NCI-H1694 treated with DMSO at 0.1 percent for 48 hours (cell line): ENCODE data around the gene LHFPL6.

ENCODE experiments used
- DNase-seq: peaks from one replicate; lab custom pipeline; 2025; lab: John Stamatoyannopoulos, UW

The LHFPL6 gene

DNA sequence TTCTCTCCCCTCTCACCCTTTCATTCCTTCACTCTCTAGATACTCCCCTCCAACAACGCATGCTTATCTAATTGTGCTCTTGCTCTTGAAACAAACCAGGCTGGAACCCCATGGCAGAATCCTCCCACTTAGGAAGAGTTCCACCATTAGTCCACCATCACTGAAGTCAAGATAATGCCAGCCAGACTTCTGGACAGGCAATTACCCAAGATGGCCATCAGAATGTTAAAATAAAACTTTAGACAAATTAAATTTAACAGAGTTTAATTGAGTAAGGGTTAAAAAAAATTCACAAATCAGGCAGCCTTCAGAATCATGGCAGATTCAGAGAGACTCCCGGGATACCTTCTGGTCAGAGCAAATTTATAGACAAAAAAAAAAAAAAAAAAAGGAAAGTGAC is 221.5 kb downstream of the LHFPL6 start:
- DNase-seq = no peak

DNA sequence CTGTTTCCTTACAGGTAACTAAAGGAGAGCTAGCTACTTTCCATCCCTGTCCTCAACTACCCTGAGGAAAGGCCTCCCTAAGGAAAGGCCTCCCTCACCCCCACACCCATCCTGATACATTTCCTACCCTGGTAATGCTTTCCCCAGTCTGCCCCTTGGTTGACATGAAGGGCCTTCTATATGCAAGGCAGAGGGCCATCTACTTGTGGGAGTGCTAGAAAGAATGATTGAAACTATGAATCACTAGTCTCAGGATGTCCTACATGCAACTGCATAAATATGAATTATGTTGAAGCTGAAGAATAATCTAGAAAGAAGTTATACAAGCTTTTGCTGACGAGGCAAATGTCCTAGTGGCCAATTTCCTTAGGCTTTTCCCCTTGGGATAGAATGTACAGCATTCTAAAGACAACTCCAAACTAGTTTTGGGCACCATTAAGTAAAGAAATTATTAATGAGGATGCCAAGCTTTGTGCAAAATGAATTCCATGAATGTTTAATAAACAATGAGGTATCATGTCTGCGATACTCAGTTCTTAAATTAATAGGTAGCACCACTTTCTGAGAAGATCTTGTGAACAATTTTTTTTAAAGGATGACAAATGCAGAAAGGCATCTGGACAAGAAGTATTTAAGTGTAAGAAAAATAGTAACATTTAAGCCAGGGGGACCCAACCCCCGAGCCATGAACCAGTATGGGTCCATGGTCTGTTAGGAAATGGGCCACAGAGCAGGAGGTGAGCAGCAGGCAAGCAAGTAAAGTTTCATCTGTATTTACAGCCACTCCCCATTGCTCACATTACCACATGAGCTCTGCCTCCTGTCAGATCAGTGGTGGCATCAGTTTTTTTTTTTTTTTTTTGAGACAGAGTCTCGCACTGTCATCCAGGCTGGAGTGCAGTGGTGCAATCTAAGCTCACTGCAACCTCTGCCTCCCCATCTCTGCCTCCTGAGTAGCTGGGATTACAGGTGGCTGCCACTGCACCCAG is 223.0 kb downstream of the LHFPL6 start:
- DNase-seq = no peak

DNA sequence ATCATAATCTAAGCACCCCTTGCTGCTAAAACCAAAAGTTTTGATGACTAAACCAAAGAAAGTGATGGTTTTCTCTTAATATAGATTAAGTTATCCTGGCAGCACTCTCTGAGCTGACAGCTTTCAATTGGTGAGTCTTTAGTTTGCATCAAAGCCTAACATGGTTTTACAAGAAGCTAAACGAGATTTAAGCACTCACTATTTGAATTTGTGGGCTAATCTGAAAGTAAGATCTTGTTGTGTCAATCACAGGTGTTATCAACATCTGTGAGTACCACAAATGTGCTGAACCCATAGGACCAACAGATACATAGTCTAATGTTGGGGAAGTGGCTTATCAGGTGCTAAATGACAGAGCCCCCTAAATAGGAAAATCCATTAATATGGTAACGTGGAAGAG is 223.9 kb downstream of the LHFPL6 start:
- DNase-seq = no peak

DNA sequence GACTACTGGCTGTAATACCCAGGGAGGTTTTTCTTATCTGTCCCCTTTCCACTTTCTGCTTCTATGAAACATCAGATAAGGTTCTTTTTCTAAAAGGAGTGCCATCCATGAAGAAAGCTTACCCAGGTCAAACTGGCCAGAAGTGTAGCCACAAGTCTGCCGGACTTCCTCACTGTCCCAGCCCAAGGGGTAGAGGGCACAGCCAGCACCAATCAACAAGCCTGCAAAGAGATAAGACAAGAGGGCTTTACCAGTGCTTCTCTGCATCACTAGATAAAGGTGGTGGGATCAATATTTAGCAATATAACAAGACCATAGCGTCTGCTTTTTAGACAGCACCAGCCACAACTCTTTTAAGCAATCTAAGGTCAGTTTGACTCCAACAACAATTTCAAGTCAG is 224.7 kb downstream of the LHFPL6 start:
- DNase-seq = no peak

DNA sequence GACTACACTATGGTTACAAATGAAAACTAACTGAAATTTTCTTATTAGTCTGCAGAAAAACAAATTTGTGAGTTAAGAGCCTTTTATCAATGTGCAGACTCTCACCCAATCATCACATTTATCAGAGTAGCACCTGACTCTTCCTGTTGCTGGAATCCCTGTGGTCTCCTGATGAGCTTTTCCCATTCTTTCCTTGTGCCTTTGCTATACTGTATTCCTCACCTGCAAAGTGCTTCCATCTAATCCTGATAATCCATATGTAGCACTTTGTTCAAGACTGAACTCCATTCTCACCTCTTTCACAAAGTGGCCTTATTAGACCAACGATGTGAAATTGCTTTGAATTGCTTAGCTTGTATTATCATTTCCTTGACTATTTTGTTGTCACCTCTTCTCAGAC is 225.3 kb downstream of the LHFPL6 start:
- DNase-seq = no peak

DNA sequence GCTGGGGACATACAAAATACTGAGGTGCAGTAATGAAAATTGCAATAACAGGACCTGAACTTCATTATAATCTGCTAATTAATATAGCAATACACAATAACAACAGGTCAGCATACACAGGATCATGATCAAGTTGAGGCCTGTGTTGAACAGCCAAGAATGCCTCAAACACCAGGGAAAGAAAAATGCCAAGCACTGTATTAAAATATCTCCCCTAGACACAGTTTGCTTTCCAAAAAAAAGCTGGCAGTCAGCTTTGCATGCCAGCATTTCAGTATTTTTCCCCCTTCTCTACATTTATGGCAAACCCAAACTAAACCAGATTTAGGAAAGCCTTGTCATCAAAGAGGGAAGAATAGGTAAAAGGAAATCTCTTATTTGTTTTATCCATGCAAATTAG is 226.9 kb downstream of the LHFPL6 start:
- no peak for DNase-seq

DNA sequence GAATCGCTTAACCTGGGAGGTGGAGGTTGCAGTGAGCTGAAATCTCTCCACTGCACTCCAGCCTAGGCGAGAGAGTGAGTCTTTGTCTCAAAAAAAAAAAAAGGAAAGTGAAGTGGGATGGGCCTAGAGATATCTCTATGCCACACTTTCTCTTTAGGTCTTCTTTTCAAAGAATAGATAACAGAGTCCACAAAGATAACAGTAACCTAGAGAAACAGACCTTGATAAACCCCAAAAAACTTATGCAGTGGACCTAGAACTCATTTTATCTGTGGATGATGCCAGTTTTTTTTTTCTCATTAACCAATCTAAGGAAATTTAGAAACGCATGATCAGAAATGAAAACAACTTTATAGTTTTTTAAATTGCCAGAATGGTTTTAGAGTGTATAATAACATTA is 227.4 kb downstream of the LHFPL6 start:
- DNase-seq = no peak

DNA sequence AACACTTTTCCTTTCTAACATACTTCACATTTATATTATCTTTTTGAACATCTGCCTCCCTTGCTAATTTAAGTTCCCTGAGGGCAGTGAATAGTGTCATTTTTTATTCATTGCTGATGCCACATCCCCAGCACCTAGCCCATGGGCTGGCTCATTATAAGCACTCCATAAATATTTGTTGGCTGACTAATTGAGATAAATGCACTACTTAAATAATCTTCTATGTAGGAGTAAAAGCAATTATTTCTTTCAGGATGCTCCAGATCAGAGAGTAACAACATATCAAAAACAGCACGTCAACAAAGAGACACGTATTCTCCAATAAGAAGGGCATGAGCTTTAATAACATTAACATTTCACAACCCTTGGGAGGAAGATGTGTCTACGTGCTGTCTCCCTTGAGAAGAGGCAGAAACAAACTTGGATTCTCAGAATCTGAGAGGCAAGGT is 228.2 kb downstream of the LHFPL6 start:
- no peak for DNase-seq

DNA sequence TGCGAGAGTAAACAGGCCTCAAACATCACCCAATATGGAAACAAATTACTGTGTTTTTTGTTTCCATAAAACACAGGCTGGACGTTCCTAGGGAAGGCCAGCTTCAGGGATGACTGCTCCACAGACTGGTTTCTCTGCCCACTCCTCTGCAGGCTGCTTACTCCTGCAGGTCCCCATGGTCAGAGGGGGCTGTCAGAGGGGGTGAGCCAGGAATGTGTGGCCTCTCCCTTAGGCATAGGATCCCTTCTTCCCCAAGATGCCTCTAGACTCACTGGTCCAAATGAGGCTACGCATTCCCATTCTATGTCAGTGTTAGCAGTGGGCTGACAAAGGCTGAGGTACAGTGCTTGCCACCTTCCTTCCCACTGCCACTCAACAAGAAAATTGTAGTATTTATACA is 229.8 kb downstream of the LHFPL6 start:
- no peak for DNase-seq

DNA sequence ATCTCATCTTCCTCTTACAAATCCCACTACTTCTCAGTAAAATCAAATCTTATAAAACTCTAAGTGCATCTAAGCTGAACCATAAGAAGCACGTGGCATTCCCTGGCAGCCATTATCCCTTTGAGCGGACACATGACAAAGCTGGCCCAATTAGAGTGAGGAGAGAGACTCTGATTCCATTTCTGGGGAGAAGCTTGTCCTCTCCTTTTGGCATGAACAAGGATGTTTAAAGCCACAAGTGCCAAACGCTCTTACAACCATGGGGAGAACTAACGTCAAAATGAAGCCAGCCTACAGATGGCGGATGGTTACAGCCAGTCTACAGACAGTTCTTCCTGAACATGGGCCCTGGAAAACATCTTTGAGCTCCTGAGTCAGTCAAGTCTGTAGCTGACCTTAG is 231.3 kb downstream of the LHFPL6 start:
- DNase-seq = no peak

DNA sequence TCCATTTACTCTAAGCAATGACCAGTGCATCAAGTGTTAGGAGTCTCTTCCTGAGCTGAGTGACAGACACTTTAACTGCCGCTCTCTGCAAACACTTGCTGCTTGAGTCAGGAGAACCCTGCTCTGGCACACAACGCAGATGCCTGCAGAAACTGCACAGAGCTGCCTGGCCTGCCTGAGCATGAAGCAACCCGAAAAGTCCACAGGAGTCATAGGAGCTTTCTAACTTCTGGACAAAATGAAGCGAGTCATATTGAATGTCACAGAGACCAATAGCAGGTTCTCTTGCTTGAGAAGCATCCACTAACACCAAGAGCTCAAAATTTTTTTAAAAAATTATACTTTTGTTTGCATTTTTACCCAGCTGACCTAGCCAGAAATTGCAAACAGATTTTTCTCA is 232.4 kb downstream of the LHFPL6 start:
- no peak for DNase-seq

DNA sequence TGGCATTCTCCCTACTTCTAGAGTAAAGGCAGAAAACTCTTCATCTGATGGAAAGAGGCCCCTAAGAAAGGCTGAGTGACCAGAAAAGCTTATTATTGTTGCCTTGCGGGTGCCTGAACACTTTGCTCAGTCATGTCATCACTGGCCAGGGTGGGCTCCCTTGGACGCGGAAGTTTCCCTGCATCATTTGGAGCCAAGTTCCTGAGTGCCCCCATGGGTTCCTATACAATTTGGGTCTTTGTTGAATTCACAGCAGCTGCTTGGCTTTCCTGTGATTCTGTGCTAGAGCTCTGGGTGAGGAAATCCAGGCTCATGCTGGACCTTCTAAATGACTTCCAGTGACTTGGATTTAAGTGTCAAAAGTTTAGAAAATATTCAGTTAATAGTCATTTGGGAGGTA is 232.9 kb downstream of the LHFPL6 start:
- DNase-seq = no peak

DNA sequence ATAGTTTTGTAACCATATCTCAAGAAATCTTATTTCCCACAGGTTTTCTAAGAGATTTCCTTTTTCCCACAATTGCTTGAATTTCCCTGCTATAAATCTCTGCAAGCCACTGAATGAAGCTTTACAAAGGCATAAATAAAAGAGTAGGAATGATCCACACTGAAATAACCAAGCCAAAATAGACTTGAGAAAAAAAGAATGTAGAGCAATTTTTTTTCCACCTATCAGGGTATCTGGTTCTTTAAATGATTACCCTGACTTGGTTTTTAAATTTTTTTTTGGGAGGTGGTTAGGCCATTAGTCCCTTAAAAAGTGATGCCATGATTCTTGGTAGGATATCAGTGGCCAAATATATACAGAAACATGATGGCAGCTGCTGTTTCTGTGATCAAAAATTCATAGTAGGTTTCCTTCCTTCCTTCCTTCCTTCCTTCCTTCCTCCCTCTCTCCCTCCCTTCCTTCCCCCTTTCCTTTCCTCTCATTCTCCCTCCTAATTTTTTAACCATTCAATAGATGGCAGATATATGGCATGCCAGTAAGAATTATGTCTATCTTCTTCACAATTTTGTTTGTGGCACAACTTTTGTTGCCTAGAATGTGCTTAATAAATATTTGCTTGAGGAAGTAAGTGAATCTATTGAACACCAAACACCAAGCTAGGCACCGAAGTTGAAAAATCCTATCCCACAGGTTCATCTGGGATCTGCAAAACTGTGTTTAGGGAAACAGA is 233.7 kb downstream of the LHFPL6 start:
- no peak for DNase-seq

DNA sequence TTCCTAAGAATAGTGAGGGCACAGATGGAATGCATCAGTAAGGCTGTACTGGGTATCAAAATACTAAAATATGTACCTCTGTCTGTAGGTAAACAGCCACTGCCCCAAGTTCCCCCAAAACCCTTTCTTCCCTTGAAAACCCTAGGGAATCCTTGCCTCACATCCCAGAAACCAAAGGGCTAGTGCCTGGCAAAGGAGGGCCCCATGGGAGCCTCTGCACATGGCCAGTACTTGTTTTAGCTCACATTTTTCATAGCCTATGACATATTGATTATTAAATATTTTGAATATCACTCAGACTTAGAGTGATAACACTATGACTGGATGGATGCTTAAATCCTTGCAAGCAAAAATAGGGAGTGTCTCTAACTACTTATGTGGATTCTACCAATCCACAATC is 237.1 kb downstream of the LHFPL6 start:
- DNase-seq = no peak

DNA sequence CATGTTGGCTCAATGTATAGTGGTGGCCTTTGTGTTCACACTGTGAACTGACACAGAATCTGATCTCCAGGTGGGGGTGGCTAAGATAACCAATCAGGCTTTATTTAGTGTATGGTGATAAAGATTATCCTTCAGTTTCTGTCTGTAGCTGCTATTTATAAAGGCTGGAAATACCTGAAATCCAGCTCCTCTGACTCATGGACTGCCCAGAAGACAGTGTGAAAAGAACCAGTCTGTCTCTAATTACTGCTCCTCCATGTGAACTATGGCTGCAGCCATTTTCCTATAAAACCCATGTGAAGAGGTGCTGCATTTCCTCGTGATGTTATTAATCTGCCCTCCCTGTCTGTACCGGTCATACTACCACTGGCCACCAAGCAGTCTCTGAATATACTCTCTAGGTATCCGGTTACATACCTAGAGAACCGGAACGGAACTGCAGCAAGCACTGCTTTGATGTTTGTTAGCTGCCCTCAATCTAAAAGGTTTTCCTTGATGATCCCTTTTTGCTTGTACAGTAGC is 238.0 kb downstream of the LHFPL6 start:
- no peak for DNase-seq

DNA sequence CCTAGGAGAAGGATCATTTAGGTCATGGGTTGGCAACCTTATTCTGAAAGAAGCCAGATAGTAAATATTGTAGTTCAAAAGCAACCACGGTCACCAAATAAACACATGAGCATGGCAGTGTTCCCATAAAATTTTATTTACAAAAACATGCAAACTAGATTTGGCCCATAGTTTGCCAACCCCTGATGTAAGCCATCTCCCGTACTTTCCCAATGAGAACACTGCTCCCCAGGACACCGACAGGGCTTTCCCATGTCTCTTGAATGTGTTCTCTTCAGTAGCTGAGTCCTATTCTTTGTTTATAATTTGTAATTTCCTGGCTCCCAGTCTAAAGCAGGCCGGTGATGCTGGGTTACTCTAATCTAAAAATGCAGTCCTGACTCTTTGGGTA is 239.6 kb downstream of the LHFPL6 start:
- DNase-seq = no peak

DNA sequence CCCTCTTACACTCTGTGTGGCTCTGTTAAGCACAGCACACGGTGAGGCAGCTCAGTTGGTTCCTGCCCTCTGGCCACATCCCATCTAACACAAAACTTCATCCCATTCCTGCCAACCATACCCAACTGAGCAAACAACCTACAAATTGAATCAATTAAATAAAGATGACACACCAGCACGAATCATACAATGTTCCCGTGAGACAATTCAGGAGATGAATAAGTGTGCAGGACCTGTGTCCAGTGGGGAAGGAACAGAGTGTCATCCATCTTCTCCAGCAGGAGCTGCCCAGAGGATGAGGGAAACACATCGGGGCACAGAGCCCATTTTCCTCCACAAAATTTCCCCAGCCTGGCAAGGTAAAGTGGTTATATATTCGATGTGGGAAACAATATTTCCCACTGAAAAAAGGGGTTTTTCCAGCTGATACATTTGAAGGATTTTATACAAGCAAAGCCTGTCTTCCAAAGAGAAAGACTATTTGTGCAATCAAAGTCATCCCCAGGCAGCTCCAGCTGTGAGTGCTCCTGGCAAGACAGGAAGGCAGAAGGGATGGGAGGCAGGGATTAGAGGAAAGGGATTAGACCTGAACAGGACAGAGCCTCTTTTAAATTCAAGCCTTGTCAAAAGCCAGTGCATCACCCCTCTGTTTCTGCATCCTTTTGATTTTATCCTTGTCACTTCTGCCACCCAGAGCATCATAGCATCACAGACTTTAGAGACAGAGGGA is 240.2 kb downstream of the LHFPL6 start:
- DNase-seq = no peak

DNA sequence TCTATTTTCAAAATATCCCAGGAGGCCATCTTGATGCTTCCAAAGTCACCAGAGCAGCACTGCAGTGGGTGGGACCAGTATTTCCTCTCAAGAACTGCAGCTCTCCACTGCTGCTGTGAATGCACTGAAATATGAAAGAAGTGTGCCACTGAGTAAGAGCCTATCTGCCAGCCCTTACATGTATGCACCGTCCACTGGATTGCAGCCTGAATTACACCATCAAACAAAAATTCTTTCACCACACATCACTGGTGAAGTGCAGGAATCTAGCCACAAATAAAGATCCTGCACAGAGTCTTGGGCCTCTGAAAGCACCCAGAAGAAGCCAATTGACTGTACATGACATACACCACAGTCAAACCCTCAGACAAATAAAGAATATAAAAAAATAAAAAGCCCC is 249.0 kb downstream of the LHFPL6 start:
- no peak for DNase-seq

DNA sequence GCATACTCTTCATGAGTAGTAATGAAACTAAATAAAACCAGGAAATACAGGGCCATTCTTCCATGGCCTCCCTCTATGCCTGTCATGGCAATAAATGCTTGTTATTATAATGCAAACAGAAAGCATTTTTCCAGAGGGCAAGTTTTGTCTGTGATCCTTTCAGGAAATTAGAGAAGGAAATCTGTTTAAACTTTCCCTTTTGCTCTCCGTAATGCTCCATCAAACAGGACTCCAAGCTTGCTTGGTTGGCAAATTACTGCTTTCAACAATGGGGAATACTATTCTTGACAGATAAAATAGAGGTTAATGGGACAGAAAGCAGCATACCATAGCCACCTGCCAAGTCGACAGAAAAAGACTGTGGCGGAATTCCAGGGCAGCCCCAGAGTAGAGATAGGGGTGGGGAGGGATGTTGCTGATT is 252.5 kb downstream of the LHFPL6 start:
- no peak for DNase-seq

DNA sequence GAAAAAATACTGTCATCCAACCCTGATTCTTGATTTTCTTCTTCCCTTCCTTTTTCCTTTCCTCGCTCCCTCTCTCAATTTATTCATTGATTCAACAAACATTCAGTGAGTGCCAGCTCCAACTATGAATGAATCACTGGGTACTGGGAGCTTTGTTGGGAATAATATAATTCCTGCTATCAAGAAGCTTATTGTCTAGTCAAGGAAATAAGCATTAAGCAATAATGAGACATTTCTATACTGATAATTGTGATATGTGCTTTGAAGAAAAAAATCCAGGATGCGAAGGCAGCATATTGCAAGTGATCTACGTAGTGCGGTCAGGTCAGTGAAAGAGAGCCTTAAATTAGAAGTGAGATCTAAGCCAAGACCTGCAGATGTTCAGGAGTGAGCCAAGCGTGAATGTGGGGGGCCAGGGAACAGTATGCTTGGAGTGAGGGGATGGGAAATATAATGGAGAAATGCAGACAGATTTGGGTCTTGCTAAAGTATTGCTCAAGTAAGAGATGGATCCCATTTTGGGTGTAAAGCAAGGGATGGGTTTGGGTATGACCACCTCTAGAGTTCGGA is 253.5 kb downstream of the LHFPL6 start:
- DNase-seq = no peak

DNA sequence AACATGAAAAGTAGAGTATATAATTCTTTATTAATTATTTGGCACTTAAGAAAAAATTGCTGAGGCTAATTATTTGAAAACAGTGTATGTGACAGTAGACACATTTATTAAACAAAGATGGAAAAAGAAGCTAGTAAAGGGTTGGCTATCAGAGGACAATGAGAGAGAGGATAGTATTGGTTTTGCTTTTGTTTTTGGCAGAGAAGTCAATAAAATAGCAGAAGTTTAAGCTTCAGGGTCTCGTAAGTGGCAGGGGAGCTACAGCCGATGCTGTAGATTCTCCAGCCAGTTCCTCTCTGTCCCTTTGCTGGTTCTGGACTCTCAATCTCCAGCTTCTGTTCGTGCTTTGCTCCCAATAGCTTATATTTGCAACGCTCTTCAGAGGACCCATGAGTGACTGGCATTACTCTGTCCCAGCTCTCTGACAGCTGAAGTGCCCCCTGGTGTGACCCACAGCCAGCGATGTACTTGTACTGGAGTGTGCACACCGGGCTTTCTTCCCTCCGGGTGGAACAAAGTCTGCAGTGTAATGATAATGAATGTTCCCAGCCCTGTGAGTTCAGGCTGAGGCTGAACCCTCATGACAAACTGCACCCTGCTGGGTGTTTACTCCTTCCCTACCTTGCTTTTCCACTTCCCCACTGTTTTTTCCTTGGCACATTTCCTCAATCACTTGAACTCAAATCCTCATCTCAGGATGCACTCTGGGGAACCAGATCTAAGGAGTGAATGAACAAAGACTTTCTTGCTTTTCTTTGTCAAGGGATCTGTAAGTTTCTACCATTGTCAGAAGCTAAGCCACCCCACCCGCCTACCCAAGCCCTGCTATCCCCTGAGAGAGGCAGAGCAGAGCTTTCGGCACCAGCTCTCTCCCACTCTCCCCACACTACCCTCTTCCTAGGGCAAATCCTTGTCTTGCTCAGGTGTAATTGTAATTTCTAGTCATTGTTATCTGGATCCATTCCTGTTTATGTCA is 254.8 kb downstream of the LHFPL6 start:
- DNase-seq = no peak
